ENCODE data around the gene MSLN.

MSLN gene

DNA sequence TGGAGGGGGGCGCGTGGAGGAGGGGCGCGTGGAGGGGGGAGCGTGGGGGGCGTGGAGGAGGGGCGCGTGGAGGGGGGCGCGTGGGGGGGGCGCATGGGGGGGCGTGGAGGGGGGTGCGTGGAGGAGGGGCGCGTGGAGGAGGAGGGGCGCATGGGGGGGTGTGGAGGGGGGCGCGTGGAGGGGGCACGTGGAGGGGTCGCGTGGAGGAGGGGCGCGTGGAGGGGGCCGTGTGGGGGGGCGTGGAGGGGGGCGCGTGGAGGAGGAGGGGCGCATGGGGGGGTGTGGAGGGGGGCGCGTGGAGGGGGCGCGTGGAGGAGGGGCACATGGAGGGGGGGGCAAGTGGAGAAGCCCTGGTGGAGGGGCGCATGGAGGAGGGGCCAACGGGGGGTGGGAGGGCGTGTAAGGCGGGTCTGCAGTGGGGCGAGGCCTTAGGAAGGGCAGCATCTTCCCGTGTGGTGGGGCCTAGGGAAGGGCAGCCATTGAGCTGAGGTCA is 7.3 kb downstream of the MSLN start:
- TF ChIP-seq, protein P1, sequence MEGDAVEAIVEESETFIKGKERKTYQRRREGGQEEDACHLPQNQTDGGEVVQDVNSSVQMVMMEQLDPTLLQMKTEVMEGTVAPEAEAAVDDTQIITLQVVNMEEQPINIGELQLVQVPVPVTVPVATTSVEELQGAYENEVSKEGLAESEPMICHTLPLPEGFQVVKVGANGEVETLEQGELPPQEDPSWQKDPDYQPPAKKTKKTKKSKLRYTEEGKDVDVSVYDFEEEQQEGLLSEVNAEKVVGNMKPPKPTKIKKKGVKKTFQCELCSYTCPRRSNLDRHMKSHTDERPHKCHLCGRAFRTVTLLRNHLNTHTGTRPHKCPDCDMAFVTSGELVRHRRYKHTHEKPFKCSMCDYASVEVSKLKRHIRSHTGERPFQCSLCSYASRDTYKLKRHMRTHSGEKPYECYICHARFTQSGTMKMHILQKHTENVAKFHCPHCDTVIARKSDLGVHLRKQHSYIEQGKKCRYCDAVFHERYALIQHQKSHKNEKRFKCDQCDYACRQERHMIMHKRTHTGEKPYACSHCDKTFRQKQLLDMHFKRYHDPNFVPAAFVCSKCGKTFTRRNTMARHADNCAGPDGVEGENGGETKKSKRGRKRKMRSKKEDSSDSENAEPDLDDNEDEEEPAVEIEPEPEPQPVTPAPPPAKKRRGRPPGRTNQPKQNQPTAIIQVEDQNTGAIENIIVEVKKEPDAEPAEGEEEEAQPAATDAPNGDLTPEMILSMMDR (IDR thresholded peaks at IDR 0.05; ENCODE audit: low read depth, low read length) = no peak
- DNase-seq (ENCODE audit: low read depth) = no peak
- no peak overlapping the region for H3K4me3 ChIP-seq (ENCODE audit: low read depth, low read length)

DNA sequence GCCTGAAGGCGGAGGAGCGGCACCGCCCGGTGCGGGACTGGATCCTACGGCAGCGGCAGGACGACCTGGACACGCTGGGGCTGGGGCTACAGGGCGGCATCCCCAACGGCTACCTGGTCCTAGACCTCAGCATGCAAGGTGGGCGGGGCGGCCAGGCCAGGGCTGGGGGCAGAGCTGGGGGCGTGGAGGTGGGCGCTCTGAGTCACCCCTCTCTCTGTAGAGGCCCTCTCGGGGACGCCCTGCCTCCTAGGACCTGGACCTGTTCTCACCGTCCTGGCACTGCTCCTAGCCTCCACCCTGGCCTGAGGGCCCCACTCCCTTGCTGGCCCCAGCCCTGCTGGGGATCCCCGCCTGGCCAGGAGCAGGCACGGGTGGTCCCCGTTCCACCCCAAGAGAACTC is 7.9 kb downstream of the MSLN start:
- TF ChIP-seq, protein P2, sequence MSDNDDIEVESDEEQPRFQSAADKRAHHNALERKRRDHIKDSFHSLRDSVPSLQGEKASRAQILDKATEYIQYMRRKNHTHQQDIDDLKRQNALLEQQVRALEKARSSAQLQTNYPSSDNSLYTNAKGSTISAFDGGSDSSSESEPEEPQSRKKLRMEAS (IDR thresholded peaks at IDR 0.05; ENCODE audit: low read depth, low read length) = no peak
- TF ChIP-seq POLR2A (IDR thresholded peaks at IDR 0.05; ENCODE audit: extremely low read depth, insufficient read length) (no peak), MYC (IDR thresholded peaks at IDR 0.05; ENCODE audit: low read depth, low read length) (no peak)
- TF ChIP-seq, protein P1 (IDR thresholded peaks at IDR 0.05; ENCODE audit: low read depth, low read length) = no peak
- H3K4me3 ChIP-seq (ENCODE audit: low read depth, low read length) = no peak overlapping the region
- no peak for DNase-seq (ENCODE audit: low read depth)

DNA sequence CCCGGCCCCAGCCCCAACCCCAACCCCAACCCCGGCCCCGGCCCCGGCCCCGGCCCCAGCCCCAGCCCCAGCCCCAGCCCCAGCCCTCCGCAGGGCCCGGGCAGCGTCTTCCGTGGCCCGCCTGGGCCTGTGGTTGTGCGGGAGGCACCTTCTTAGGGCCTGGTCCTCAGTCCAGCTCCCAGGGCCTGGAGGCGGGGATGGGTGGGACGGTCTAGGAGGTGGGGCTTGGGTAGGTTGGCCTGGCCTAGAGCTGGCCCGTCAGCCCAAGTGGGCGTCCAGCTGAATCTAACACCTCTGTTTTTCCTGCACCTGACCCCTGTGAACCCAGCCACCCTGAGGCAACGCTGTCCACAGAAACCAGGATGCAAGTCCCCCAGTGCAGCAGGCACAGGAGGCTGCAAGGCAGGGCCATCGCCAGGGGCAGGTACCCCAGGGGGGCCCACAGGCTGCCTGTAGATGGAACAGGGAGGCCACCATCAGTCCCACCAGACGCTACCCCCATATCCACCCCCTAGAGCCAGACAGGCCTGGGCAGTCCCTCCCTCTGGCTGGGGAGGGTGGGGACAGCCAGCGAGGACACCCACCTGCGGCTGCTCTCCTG is 8.8 kb downstream of the MSLN start:
- TF ChIP-seq, protein P1 (IDR thresholded peaks at IDR 0.05; ENCODE audit: low read depth, low read length) = no peak

DNA sequence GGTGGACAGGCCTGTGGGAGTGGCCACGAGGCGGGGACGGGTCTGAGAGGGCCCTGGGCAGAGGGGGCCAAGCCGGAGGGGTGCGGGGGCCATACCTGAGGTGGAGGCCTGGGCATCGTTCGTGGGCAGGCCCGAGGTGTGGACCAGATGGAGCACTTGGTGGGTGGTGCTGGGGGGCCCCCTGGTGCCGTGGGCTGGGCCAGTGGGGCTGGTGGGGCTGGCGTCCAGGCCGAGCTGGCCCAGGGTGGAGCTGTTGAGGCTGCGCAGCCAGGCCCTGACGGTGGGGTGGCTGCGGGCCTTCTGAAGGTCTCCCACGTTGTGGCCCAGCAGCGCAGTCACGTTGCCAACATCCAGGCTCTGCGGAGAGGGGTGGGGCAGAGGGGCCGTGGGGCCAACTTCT is 9.4 kb downstream of the MSLN start:
- TF ChIP-seq MYC (IDR thresholded peaks at IDR 0.05; ENCODE audit: low read depth, low read length) (no peak), POLR2A (IDR thresholded peaks at IDR 0.05; ENCODE audit: extremely low read depth, insufficient read length) (no peak)
- TF ChIP-seq, protein P2 (IDR thresholded peaks at IDR 0.05; ENCODE audit: low read depth, low read length) = no peak
- TF ChIP-seq, protein P1 (IDR thresholded peaks at IDR 0.05; ENCODE audit: low read depth, low read length) = no peak
- DNase-seq (ENCODE audit: low read depth) = no peak
- no peak overlapping the region for H3K4me3 ChIP-seq (ENCODE audit: low read depth, low read length)

More for the DNA sequence above, 8.8 kb downstream of the MSLN start:
- no peak overlapping the region for H3K4me3 ChIP-seq (ENCODE audit: low read depth, low read length)
- no peak for DNase-seq (ENCODE audit: low read depth)

DNA sequence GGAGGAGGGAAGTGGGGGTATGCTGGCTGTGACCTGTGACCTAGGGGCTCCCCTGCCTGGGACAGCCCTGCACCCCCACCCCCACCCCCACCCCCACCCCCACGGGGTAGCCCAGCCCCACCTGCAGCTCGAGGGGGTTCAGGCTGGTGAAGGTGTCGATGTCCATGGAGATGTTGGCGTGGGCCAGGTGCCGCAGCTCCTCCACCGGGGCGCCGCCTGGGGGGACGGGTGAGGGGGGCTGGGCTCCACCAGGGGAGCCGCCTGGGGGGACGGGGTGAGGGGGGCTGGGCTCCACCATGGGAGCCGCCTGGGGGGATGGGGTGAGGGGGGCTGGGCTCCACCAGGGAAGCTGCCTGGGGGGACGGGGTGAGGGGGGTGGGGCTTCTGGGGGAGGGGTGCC is 9.9 kb downstream of the MSLN start:
- no peak overlapping the region for H3K4me3 ChIP-seq (ENCODE audit: low read depth, low read length)
- no peak for TF ChIP-seq POLR2A (IDR thresholded peaks at IDR 0.05; ENCODE audit: extremely low read depth, insufficient read length)
- no peak for DNase-seq (ENCODE audit: low read depth)

DNA sequence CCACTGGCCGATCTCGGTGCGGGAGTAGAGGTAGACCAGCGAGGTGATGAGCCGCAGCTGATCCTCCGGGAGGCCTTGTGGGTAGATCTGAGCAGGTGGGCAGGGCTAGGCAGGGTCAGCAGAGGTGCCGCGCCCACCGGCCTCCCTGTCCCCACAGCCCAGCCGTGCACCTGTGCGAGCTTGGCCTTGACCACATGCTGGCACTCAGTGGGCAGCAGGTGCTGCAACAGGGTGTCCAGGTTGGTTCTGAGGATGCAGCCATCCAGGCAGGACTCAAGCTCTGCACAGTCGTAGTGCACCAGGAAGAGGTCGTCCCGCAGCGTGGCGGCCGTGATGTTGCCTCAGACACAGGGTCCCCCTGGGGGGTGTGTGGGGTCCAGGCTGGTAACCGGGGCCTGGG is 12.4 kb downstream of the MSLN start:
- TF ChIP-seq, protein P1 (IDR thresholded peaks at IDR 0.05; ENCODE audit: low read depth, low read length) = no peak
- TF ChIP-seq MYC (IDR thresholded peaks at IDR 0.05; ENCODE audit: low read depth, low read length) = no peak
- TF ChIP-seq, protein P2 (IDR thresholded peaks at IDR 0.05; ENCODE audit: low read depth, low read length) = no peak
- no peak overlapping the region for H3K4me3 ChIP-seq (ENCODE audit: low read depth, low read length)
- no peak for DNase-seq (ENCODE audit: low read depth)

Measured in NB4 (cell line).